ENCODE data around the gene THRA.

Gene THRA

DNA sequence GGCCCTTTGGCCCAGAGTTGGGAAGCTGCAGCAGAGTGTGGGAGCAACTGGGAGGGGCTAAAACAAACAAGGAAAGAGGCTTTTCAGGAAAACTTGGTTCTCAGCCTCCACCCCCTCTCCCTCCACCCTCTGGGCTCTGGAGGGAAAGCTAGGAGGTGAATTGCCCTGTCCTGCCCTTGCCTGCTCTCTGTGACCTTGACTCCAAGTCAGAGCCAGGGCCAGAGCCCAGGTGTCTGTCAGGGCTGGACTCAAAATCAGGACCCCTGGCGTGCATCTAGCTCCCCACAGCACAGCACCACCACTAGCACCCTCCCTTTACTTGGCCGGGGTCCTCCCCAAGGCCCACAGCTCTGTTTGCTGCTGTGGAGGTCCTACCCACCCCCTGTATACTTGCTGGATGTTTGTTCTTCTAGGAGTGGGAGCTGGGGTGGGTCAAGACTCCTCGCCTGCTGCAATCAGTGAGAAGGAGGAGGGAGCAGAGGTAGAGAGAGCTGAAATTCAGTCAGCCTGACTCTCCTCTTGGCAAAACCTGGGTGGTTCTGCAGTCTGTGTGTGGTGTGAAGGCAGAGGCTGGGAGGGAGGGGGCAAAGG lies 40.4 kb downstream of the THRA start:
- no peak overlapping the region for H3K4me3 ChIP-seq (ENCODE audit: low read depth, low read length)
- DNase-seq (ENCODE audit: low read depth, low spot score): no peak
- in situ Hi-C loops (cut with HindIII; ENCODE audit: low sequenced_read_pairs): no loop called here
- no peak for TF ChIP-seq CTCF (IDR thresholded peaks at IDR 0.05; ENCODE audit: low read depth, low read length)

- in situ Hi-C loops (cut with HindIII; ENCODE audit: low sequenced_read_pairs): no loop called here
Observed at GRCh38 chr17:40103688-40104087, 40.9 kb downstream of the THRA start.

DNA sequence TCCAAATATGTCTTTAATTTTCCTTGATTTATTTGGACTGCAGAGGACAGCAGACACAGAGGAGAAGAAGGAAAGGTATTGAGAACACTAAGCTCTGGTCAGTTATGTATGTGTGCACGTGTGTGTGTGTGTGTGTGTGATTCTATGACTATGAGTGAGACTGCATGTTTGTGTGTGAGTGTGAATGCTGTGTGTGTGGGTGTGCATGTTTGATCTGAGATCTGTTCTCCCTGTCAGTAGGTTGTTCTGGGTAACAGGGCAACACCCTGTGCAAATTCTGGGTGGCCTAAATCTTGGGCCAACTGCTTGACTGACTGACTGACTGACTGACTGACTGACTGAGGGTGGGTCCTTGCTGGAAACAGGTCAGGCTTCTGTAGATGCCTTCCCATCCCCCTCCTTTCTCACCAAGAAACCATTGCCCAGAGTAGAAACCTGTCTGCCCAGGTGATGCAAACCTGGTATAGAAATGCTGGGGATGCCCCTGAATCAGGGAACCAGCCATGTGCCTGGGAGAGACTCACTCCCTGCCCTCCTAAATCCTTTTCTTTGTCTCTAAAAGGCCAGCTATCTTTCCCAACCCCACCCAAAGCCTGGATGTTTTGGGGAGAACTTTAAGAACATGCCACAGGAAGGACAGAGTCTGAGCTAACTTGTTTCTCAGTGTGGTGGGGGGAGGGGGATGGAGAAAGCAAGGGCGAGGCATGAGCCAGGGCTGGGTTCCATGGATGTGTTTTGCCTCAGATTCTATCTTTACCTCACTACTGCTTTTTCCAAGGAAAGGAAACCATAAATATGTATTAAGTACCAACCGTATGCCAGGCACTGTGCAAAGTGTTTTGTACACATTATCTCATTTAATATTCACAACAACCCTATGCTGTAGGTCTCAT lies 42.1 kb downstream of the THRA start:
- no peak for TF ChIP-seq CTCF (IDR thresholded peaks at IDR 0.05; ENCODE audit: low read depth, low read length)
- DNase-seq (ENCODE audit: low read depth, low spot score): no peak
- in situ Hi-C loops (cut with HindIII; ENCODE audit: low sequenced_read_pairs): no loop called here
- no peak overlapping the region for H3K4me3 ChIP-seq (ENCODE audit: low read depth, low read length)

More at GRCh38 chr17:40103688-40104087, 40.9 kb downstream of the THRA start:
- TF ChIP-seq CTCF (IDR thresholded peaks at IDR 0.05; ENCODE audit: low read depth, low read length): no peak
- no peak for DNase-seq (ENCODE audit: low read depth, low spot score)
- H3K4me3 ChIP-seq (ENCODE audit: low read depth, low read length): no peak overlapping the region

- in situ Hi-C loops (cut with HindIII; ENCODE audit: low sequenced_read_pairs): no loop called here
- no peak for TF ChIP-seq CTCF (IDR thresholded peaks at IDR 0.05; ENCODE audit: low read depth, low read length)
- DNase-seq (ENCODE audit: low read depth, low spot score): no peak
- H3K4me3 ChIP-seq (ENCODE audit: low read depth, low read length): no peak overlapping the region
Observed at GRCh38 chr17:40105861-40106759, 43.3 kb downstream of the THRA start.

- in situ Hi-C loops (cut with HindIII; ENCODE audit: low sequenced_read_pairs): no loop called here
- TF ChIP-seq CTCF (IDR thresholded peaks at IDR 0.05; ENCODE audit: low read depth, low read length): no peak
- DNase-seq (ENCODE audit: low read depth, low spot score): no peak
- no peak overlapping the region for H3K4me3 ChIP-seq (ENCODE audit: low read depth, low read length)
Observed at GRCh38 chr17:40106760-40107521, 44.2 kb downstream of the THRA start.
